ENCODE data around the gene CCNDBP1.

- TF ChIP-seq GATA3 (IDR thresholded peaks at IDR 0.05; ENCODE audit: low read depth, low read length) = no peak
- no peak for TF ChIP-seq GATA2 (IDR thresholded peaks at IDR 0.05; ENCODE audit: low read depth, low read length)
Observed at GRCh38 chr15:43183270-43183669, 1.9 kb upstream of the CCNDBP1 start.
